ENCODE measurements around the gene STRIP2.
"Not testable (repeated sequence)": the region's sequence is repeated elsewhere in the genome, so short reads cannot be mapped to it uniquely, and the experiment has no call there.

The STRIP2 gene

GRCh38 chr7:129433847-129434674 is at the start of gene STRIP2:
TSS of gene STRIP2 (plus strand) at chr7:129434432. CDS start at chr7:129434473, 41 bp downstream.
- peak; percentile 92 for DNase-seq (ENCODE audit: low spot score)

DNA sequence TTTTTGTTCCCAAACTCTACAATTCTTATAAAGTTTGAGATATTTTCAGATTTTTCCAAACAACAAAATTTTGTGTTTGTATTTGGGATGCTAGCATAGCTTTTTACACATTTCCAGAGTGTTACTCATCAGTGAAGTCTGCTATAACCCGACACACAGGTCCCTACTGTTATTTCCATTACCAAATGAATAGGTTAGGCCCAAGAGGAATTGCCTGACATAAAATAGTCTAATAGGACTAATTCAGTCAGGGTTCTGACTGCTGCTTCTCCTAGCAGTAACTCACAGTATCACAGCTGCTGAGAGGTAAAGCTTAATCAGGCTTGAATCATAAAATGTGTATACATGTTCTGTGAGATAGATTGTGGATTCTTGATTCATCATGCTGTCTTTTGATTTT is 49.1 kb upstream of the STRIP2 start:
- DNase-seq (ENCODE audit: low spot score): no peak

- no peak for DNase-seq (ENCODE audit: low spot score)
These were observed 48.6 kb upstream of the STRIP2 start for GRCh38 chr7:129385598-129385997.

DNA sequence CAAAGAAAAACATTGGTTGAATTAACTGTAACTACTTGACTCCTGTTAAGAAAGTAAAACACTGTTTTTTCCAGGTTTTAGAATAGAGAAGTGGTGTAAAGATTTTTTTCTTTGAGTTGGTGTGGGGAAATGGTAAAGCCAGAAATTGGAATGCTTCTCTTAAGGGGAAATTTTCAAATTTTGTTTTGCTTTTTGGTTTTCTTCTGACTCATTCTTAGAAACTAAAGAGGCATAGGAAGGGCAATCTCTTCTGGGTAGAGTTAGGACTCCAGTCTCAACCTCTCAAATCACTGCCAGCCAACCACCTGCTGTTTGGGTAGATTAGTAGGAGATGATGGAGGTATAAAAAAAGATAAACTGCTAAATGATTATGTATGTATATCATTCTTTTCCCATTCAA is 47.7 kb upstream of the STRIP2 start:
- no peak for DNase-seq (ENCODE audit: low spot score)

DNA sequence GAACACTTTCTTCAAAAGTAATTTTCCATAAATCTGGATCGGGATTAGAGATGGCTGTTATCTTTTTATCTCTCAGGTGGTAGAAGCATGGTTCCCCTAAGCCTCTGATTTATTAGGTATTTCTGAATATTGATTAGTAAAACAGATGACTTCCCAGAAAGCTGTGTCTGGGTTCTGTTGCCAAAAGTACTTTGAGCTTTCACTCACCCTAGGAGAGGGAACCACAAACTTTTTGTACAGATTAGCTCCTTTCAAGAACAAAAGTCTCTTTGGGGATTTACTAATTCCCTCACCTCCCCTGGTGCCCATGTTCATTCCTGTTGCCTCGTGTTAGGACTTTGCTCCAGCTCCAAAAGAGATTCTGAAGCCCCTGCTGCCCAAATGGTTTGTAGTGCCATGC is 46.7 kb upstream of the STRIP2 start:
- no peak for DNase-seq (ENCODE audit: low spot score)

GRCh38 chr7:129388333-129389098 is 45.7 kb upstream of the STRIP2 start:
- DNase-seq (ENCODE audit: low spot score): no peak

DNA sequence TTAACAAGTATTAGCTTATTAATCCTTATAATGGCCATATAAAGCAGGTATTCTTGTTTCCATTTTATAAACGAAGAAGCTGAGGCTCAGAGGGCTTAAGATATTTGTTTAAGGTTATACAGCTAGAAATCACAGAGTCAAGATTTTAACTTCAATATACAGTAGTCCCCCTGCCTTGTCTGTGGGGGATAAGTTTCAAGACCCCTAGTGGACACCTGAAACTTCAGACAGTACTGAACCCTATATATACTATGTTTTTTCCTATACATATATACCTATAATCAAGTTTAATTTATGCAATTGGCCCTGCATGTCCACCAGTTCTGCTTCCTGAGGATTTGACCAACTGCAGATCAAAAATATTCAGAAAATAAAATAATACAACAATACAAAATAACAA is 44.4 kb upstream of the STRIP2 start:
- DNase-seq (ENCODE audit: low spot score): no peak

DNA sequence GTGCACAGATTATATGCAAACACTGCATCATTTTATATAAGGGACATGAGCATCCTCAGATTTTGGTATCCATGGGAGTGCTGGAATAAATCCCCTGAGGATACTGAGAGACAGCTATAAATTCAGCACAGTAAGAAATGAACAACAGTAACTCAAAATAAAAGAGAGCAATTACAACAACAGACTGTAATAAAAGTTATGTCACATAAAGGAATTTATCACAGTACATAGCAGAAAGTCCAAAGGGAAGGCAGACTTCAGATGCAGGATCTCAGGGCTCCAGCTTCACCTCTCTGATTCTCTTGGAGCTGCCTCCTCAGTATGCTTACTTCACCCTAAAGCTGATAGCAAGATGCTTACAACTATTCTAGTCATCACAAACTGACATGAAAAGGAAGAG is 43.9 kb upstream of the STRIP2 start:
- DNase-seq (ENCODE audit: low spot score): no peak

- DNase-seq (ENCODE audit: low spot score): no peak
These were observed 42.6 kb upstream of the STRIP2 start for GRCh38 chr7:129391546-129392171.

GRCh38 chr7:129393255-129393654 is 41.0 kb upstream of the STRIP2 start:
- no peak for DNase-seq (ENCODE audit: low spot score)

- DNase-seq (ENCODE audit: low spot score): no peak
These were observed 40.1 kb upstream of the STRIP2 start for GRCh38 chr7:129394101-129394500.

GRCh38 chr7:129394982-129395914 is 39.0 kb upstream of the STRIP2 start:
- DNase-seq (ENCODE audit: low spot score): no peak

DNA sequence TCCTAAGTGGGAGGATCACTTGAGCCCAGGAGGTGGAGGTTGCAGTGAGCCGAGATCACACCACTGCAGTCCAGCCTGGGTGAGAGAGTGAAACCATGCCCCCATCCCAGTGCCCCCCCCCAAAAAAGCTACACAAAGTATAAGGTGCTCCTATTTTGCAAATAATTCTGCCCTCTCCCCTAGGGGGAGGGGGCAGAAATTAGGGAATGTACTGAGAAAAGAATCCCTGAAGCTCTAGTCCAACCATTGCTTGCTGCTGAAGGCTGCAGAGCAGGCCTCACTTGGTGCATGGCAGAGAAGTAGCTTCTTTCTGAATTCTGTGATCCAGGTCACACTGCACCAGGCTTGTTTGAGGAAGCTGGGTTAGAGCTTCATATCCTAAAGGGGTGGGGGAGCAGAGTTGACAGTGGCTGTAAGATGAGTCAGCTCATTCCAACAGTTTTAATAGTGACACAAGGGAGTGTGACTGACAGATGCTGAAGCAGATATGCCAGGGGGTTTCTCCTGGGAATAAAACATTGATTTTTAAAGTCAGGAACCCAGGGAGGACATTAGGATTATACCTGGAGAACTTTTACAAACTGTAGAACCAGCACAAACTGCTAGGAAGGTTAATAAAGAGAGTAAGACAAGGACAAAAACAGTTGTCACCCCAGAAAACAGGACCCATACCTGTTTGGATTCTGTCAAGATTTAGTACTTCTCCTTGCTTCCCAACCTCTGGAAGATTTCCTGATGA is 32.8 kb upstream of the STRIP2 start:
- DNase-seq (ENCODE audit: low spot score): peak; percentile 22

DNA sequence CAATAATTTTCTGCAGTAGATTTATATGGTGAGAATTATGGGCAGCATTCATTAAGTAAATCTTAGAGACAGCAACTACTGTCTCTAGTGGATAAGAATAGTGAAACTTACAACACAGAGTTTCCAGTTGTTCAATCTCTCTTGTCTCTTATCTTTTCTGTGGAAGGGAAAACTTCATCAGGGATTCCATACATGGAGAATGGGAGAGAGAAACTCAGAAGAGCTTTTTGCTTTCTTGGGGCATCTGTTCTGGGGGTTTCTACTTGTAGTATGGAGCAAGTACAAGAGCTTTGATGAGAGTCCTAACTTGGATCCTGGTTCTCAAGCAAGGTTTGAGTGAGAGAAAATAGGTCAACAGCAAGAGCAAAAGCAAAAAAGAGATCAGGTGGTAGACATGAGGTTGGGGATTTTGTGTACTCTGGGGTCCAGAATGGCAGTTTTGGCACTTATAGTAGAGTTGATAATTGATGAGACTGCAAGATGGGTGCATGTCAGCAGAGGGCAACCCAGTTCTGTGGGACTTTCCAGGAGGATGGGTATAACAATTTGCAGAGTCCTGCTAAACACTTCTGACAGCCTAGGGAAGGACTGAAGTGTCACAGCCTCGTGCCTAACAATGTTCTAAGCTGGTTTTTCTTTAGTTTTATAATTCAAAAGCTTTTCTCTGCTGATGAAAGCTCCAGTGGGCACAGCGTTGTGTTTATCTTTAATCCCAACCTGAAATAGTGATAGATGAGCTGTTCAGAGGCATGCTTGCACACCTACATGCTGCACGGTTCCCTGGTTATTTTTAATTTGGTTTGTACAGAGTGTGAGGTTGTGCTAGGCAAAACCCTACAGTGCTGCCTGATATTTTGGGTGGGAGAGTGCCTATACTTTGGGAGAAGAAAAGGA is 32.0 kb upstream of the STRIP2 start:
- no peak for DNase-seq (ENCODE audit: low spot score)

- DNase-seq (ENCODE audit: low spot score): no peak
These were observed 28.7 kb upstream of the STRIP2 start for GRCh38 chr7:129405527-129405926.

DNA sequence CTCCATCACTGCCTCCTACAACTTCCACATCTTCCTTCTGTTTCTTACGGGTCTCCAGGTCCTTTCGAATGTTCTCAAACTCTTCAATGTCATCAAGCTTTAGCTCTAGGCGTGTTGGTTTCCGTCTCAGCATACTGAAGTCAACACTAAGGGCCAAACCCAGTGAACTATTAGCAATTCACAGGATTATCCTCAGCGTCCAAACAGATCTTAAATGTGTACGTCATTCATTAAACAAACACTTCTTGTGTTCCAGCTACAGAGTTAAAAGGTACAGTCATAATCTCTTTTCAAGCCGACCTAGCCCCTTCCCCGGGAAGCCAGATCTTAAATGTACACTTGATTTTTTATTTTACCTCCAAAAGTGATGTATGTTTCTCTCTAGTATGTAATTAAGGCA is 24.0 kb upstream of the STRIP2 start:
- DNase-seq (ENCODE audit: low spot score): not testable (repeated sequence)

- no peak for DNase-seq (ENCODE audit: low spot score)
These were observed 21.7 kb upstream of the STRIP2 start for GRCh38 chr7:129412501-129412900.

DNA sequence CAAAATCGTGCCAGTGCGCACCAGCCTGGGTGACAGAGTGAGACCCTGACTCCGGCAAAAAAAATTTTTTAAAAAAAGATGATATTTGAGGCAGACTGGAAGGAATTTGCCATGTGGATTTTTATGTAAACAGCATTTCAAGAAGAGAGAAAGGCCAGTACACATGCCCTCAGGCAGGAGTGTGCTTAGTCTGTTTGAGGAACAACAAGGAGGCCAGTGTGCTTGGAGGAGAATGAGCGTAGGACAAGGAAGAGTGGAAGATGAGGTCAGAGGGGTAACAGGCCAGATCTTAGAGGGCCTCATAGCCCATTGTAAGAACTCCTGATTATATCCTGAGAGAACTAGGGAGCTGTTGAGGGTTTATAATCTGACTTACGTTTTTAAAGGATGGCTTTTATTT is 17.2 kb upstream of the STRIP2 start:
- DNase-seq (ENCODE audit: low spot score): no peak

DNA sequence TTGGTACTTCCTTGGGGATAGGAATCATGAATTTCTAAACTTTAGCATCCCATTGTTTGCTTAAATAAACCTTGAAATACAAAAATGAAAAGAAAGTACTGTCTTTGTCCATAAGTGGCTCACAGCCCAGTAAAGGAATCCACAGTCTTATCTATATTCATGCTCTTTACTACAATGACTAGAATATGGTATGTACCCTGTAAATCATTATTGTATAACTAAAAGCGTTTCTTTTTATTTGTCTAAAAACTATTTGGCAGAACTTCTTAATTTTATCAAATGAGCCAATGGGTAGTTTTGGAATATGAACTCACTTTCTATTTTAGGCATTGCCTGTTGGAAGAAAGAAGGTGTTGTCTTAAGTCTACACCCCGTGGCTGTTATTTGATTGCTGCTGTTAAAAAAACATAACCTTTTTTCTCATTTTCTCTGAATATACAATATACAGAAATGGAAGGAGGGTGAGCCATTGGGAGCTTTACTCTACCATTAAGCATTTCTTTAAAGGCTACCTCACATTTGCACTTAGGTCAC is 12.4 kb upstream of the STRIP2 start:
- no peak for DNase-seq (ENCODE audit: low spot score)

GRCh38 chr7:129422727-129423126 is 11.5 kb upstream of the STRIP2 start:
- no peak for DNase-seq (ENCODE audit: low spot score)

Measured in hepatic stellate cell (primary cell).